ENCODE measurements around the gene CWC22.

CWC22 gene

DNA sequence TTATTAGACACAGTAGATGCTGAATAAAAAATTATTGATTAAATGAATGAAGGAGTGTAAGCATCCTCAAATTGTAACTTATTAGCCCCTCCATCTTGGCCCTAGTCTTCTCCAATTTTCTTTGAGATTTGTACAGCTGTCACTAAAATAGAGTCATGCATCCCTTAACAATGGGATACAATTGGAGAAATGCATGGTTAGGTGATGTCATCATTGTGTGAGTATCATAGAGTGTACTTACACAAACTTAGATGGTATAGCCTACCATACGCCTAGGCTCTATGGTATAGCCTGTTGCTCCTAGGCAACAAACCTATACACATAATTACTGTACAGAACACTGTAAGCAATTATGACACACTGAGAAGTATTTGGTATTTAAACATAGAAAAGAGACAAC is 107.4 kb downstream of the CWC22 start:
- DNase-seq (ENCODE audit: low read depth in 2 of 2): no peak

DNA sequence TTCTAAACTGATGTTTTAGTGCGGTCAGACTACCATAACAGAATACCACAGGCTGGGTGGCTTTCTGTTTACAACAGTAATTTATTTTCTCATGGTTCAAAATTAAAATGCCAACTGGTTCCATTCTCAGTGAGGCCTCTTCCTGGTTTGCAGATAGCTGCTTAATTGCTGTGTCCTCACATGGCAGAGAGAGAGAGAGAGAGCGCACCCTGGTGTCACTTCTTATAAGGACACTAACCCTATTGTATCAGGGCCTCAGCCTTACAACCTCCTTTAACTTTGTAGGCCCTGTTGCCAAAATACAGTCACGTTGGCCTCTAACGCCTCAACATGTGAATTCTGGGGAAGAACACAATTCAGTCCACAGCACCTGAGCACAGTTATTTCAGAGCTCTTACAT is 108.2 kb downstream of the CWC22 start:
- no peak for DNase-seq (ENCODE audit: low read depth in 2 of 2)

All from stimulated activated CD8-positive, alpha-beta memory T cell treated with anti-CD3 and anti-CD28 coated beads, Interleukin-7, amount 100 ng/mL, for 1 hour (primary cell).